Activated CD4-positive, alpha-beta T cell treated with anti-CD3 and anti-CD28 coated beads, Interleukin-2, amount 50 U/mL, for 48 hours (primary cell): ENCODE measurements around the gene CYREN.
"Not testable (repeated sequence)": the region's sequence is repeated elsewhere in the genome, so short reads cannot be mapped to it uniquely, and the experiment has no call there.

ENCODE experiments used
- DNase-seq, 2 experiments: peaks; one replicate each; pipeline ENCODE4 v3.0.0-alpha.2; 2020

Gene CYREN

GRCh38 chr7:135175931-135176330, 5.4 kb upstream of the CYREN start:
- no peak for DNase-seq

DNA sequence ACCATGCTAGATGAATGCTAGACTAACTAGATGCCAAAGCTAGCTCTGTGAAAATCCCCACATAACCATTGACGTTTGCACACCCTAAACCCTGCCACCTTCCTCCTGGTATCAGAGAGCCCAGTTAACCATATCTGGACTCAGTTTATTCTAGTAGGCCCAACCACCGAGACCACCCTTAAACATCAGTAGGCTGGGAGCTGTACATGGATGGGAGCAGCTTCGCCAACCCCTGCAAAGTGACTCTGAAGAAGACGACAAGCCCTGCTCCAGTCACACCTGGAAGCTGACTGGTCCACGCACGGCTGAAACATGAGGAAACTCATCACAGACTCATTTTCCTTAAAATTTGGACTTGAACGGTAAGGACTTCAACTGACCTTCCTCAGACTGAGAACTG, 4.4 kb upstream of the CYREN start:
- DNase-seq, result no peak

DNA sequence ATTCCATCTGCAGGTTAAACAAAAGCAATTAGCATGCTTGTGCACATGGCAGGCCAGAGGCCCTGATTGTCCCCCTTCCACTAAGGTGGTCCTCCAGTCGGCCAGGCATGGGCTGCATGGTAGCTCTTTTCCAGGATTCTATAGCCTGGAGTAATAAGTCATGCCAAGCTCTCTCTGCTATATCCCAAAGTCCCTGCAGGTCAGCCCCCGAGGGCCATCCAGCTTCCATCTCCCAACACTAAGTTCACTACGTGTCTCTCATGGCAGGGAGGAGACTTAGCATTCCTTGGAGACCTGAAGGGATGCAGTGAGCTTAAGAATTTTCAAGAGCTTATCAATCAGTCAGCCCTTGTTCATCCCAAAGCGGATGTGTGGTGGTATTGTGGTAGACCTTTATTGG, 3.4 kb upstream of the CYREN start:
- not testable (repeated sequence) for DNase-seq

- DNase-seq, result peak in 1 of 2 experiments; percentile 34
These were observed 1.2 kb upstream of the CYREN start for GRCh38 chr7:135171581-135172291.

DNA sequence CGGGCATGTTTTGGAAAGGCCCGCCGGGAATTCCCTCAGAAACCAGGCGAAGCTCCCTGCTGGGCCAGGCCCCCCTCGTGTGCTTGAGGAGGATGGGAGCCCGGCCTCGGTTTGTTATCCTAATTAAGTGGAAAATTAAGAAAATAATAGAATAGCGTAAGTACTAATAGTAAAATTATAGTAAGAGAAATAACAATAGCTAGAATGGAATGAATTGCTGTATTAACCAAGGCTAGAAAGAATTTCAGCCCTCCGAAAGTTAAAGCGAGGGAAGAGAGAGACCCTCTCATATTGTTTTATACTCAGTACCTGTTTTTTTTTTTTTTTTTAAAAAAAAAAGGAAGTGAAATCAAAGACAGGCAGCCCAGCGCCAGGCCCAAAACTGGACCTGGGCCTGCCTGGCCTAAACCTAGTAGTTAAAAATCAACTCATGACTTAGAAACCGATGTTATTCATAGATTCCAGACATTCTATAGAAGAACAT, 533 bp upstream of the CYREN start:
- not testable (repeated sequence) for DNase-seq

DNA sequence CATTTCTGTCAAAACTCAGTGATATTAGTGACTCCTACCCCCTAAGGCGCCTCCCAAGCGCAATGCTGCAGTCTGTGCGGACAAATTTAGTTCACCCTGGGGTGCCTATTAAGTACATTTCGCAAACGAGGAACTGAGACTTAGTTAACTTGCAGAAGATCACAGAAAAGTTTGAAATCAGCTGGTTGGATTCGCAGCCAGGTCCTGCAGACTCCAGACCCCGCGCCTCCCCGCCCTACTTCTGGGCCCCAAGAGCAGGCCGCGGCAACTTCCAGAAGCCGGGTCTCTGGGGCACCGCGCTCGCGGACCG, 588 bp downstream of the CYREN start:
- no peak for DNase-seq

- DNase-seq, result peak; percentile 70 to 81
These were observed 1.2 kb downstream of the CYREN start for GRCh38 chr7:135169141-135169963.

- no peak for DNase-seq
These were observed 1.9 kb downstream of the CYREN start for GRCh38 chr7:135168489-135169140.

DNA sequence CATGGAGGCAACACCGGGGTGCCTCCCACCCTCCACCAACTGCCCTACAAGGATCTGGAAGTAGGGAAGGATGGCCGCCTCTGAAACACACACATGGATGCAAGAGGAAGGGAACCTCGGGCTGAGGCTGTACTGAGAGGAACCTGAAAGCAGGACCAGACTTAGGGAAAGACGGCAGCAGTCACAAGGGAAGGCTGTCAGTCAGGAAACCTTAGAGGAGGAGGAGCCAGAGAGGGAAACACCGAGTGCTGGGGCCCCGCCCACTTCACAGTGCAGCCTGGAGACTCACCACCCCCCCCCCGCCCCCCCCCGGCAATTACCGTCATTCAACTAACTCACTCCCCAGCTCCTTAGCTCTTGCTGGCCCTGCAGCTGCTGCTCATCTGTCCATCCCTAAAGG, 2.5 kb downstream of the CYREN start:
- DNase-seq, result peak in 1 of 2 experiments; percentile 32

- no peak for DNase-seq
These were observed 3.1 kb downstream of the CYREN start for GRCh38 chr7:135167365-135167917.

DNA sequence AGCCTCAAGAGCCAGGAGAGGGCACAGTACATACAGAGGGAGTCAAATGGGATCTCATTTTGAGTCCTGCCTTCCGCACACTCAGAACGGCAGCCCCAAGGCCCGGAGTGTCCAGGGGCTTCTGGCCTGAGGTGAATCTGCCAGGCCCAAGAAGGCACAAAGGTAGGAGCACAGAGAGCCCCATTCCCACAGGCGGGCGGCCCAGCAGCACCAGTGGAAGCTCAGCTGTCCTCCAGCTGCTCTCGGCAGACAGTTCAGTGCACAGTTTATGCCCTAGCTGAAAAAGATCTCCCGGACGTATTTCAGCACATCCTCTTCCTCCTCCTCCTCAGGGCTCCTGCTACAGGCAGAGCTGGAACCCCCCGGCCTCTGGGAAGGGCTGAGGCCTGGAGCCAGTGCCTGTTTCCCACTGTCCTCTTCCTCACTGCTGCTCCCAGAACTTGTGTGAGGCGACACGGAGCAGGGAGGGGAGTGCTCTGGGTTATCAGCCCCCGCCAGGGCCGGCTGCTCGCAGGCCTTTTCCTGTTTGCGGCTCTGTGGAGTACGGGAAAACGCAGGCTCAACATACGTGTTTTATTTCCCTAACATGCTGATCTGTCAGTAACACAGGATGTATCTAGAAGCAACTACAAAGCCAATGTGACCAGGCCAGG, 4.0 kb downstream of the CYREN start:
- no peak for DNase-seq

- DNase-seq, result no peak
These were observed 4.6 kb downstream of the CYREN start for GRCh38 chr7:135165862-135166261.

- no peak for DNase-seq
These were observed 6.0 kb downstream of the CYREN start for GRCh38 chr7:135164357-135165061.

- no peak for DNase-seq
These were observed 8.0 kb downstream of the CYREN start for GRCh38 chr7:135162382-135163001.

GRCh38 chr7:135161669-135162068, 8.8 kb downstream of the CYREN start:
- no peak for DNase-seq

DNA sequence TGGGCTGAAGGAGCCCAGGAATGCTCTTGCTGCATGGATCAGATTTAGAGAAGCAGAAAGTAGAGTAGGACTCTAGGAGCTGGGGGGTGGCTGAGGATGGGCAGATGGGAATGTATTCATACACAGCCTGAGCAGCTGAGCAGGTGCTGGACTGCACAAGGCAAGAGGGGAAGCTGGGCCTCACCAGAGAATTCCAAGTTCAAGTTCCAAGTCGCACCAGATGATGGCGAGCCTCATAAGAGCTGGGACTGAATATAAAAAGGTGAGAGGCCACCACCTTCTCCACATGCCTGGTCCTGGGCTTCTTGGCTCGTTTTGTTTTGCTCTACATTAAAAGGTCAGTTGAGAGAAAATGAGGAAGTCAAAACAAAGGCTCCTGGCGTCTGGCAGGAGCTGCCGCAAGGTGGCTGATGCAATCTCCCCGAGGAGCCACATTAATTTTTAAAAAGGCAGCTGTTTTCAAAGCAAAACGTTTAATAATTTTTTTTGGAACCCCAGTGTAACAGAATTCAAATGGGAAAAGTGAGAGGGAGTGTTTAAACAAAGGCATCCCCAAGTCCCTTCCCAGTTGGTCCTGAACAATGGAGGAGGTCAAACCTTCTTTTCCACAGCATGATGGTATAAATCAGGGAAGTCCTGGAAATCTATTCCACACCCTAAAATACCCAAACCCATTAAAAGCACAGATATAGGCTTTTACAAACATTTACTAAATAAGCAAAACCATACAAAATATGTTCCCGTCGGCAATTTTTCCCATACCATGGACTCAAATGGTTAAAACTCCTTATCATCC, 9.5 kb downstream of the CYREN start:
- no peak for DNase-seq

GRCh38 chr7:135160098-135160857, 10.2 kb downstream of the CYREN start:
- DNase-seq, result no peak

DNA sequence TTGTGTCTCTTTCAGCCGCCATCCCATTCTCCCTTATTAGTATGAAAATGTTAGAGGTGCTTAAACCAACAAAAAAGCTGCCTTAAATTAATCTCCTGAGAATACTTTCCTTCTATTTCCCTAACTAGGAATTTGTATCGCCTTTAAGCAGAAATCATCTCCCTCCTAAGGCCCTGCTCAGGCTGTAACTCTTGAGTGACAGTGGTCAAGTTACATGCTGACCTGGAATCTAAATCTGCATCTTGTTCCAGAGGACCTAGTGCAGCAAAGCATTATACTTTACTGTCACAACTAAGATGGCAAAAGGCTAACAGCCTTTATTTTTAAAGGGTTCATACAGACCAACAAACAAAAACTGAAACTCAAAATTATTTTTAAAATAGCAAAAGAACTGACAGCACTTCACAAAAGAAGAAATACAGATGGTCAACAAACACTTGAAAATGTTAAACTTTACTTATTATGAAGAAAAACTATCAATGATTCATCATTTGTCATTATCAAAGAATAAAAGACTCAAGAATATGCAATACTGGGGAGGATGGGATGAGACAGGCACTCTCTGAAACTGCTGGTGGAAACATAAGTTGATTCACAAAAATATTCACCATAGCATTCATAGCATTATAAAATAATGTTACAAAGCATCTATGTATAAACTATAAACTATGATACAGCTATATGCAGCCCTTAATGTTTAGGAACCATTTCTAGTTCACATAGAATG, 11.0 kb downstream of the CYREN start:
- DNase-seq, result no peak

DNA sequence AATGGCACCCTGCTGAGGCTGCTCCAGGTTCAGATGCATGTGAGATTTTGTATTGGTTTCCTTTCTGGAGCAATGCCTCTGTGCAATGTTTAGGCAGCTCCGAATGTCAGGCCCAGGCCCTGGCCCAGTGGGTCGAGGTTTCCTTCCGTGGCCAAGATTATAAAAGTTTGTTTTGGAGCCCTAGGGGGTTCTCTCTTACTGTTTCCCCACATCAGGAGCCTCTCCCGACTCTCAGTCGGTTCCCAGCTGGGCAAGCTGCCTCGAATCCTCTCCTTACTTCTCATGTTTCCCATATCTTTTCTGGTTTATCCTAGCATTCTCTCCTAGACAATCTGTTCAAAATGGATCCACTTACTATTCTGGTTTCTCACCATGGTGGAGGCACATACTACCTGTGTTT, 11.6 kb downstream of the CYREN start:
- DNase-seq, result no peak
